GM18505 (cell line): Measurements from ENCODE around the gene SLC47A1.
"Not testable (repeated sequence)": the region's sequence is repeated elsewhere in the genome, so short reads cannot be mapped to it uniquely, and the experiment has no call there.

ENCODE experiments used
- ATAC-seq: cut with Tn5 transposase; IDR thresholded peaks from one replicate; pipeline ENCODE4 v1.9.1; 2021; ENCODE audit not compliant: unreplicated experiment
- POLR2A ChIP-seq: IDR thresholded peaks from 4 replicates; pipeline ENCODE4 v1.6.1; 2011; ENCODE audit warnings: borderline replicate concordance; ENCODE audit not compliant: insufficient read depth, insufficient read length; ENCODE audit errors: extremely low read depth

SLC47A1 gene

DNA sequence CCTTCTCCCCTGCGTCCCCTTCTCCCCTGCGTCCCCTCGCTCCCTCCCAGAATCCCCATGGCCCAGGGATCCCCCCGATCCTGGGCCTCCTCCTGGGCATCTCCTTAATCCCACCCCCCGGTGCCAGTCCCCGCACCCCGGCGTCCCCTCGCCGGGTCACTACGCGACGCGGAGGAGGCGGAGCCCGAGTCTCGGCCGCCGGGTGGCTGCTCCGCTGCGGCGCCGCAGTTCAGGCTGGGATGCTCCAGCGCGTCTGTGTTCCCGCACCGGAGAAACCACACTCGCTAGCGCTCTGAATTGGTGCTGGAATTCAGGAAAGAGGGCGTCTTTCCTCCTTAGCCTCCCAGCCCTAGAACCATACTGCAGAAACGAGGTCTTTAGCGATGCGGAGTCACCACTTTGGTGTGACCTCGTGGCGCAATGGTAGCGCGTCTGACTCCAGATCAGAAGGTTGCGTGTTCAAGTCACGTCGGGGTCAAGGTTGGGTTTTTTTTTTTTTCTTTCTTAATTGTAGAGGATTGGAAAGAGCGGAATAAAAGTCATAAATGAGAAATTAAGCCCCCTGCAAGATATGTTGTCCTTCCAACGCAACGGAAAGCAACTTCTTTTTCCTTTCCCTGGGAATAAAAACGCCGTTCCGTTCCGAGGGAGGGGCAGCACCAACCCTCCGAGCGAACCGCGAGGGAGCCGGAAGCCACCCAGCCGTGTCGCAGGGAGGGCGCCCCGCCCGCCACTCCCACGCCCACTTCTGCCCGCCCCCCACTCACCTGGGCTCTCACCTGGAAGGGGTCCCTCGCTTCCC lies 25.7 kb upstream of the SLC47A1 start:
- no peak for TF ChIP-seq POLR2A
- peak; percentile 73 for ATAC-seq

DNA sequence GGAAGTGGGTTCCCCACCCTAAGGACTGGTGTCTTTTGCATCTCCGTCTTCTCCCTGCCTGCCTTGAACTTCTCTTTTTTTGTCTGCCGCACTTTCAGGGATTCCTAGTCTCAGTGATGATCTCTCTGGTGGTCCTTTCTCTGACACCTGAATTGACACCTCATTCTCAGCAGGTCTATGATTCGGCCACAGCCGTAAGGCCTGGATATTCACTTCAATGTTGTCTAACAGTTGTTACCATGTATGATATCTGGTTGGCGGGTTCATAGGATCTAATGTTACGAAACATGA lies 25.1 kb upstream of the SLC47A1 start:
- no peak for ATAC-seq

DNA sequence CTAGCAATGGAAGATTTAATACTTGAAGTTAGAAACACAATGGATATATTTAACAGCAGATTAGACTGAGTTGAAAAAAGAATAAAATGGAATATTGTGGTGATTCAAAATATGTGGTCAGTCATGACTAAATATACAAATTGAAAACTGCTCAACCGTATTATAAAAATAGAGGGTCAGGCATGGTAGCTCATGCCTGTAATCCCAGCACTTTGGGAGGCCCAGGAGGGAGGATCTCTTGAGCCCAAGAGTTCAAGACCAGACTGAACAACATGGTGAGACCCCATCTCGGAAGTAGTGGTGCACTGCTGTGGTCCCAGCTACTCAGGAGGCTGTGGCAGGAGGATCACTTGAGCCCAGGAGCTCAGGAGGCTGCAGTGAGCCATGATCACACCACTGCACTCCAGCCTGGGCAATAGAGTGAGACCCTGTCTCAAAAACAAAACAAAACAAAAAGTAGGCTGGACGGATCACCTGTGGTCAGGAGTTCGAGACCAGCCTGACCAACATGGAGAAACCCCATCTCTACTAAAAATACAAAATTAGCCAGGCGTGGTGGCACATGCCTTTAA lies 24.3 kb upstream of the SLC47A1 start:
- ATAC-seq = not testable (repeated sequence)

More for the DNA sequence above, 25.1 kb upstream of the SLC47A1 start:
- TF ChIP-seq POLR2A = no peak

DNA sequence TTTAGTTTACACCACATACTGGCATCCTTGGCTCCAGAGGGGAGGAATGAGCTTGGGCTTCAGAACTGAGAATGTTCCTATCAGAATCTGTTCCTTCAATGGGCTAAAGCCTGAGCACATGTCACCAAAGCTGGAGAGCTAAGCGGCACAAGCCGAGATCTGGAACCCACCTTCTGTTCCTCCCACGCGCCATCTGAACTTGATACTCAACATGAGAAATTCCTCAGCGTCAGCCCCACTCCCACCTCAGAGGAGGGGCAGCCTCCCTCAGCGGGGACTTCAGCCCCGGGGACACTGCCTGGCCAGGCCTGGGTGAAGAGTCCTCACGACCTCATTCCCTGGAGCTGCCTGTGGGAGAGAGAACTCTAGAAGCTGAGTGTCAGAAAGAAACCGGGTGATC lies 22.8 kb upstream of the SLC47A1 start:
- ATAC-seq = no peak
- TF ChIP-seq POLR2A = no peak

DNA sequence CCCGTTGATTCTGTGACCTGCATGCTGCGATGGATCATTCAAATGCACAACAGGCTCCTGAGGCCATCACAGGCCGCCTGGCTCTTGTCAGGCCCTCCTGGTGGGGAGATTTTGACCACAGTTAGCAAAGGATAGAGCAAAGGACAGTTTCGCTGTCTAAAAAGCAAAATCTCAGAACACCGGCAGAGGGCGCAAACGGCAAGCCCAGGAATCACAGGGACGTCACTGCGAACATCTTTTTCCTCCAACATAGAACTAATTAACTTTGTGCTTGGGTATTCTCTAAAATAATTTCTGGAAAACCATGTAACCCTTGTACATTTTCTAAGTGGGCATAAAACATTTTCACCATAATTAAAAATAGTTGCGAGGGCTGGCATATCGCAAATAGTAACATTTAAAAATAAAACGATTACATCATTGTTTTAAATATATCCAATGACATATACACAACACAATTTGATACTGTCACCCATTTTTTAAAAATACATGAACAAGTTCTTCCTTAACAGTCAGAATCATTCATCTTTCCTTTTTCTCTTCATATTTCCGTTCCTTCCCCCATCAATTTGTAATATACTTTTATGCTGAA lies 19.7 kb upstream of the SLC47A1 start:
- TF ChIP-seq POLR2A = no peak

DNA sequence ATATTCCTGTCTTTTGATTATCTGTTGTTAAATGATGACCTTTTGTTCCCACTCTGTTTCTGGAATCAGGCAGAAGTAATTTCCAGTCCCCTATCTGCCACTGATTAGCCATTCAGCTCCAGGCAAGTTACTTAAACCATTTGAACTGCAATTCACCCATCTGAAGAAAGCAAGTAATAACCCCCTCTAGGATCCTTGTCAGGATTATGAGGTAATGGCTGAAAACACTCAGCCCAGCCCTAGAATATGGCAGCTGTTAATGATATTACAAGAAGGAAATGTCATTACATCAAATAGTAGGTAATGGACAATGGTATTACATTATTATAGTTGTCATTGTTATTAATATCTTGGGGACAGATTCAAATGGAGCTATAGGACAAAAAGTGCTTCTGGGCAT lies 16.0 kb upstream of the SLC47A1 start:
- TF ChIP-seq POLR2A = no peak
- ATAC-seq = no peak

More for the DNA sequence above, 19.7 kb upstream of the SLC47A1 start:
- ATAC-seq = no peak

DNA sequence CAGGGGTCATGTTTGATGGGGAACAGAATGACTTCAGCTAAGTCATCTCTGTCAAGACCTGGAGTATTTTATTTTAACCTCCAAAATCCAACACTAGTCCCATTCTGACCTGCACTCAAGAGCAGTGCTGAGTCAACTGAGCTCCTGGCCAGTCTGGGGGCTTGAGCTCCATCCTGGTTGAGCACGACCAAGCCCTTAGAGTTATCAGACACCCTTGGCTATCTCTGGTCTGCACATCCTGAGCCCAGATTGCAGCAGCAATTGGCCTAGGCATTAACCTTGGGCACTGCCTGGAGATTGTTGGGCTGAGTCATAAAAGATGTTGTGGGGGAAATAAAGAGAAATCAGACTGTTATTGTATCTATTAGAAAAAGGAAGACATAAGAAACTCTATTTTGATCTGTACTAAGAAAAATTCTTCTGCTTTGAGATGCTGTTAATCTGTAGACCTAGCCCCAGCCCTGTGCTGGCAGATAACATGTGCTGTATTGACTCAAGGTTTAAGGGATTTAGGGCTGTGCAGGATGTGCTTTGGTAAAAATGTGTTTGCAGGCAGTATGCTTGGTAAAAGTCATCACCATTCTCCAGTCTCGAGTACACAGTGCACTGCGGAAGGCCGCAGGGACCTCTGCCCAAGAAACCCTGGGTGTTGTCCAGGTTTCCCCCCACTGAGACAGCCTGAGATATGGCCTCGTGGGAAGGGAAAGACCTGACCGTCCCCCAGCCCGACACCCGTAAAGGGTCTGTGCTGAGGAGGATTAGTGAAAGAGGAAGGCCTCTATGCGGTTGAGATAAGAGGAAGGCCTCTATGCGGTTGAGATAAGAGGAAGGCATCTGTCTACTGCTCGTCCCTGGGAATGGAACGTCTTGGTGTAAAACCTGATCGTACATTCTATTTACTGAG lies 14.0 kb upstream of the SLC47A1 start:
- ATAC-seq = not testable (repeated sequence)

DNA sequence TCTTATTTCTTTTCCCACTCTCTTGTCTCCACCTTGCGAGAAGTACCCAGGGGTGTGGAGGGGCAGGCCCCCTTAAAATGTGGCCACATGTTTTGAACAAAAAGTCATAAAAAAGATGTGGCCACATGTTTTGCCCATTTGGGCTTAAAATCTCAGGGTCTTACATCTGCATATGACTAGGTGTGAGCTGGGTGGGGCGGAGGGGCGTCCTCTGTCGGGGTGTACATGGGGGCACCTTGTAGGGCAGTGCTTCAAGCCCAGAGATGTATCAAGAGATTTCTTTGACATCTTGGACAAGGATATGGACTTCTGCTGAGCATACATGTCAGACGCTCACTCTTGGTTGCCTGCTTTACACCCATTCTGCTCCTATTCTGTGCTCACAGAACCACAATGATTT lies 13.0 kb upstream of the SLC47A1 start:
- no peak for ATAC-seq
- TF ChIP-seq POLR2A = no peak

DNA sequence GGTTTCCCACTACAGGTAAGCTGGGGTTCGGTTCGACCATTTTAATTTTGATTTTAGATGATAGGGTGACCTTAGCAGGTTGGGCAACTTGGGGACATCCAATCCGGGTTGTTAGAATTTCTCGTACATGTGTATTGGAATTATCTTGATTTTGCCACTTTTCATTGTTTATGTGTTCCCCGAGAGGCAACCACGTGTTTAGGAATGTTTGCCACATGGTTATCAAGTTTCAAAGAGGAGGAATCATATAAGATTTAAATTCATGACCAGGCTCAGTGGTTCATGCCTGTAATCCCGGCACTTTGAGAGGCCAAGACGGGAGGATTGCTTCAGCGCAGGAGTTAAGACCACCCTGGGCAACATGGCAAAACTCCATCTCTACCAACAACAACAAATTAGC lies 10.0 kb upstream of the SLC47A1 start:
- no peak for ATAC-seq
- TF ChIP-seq POLR2A = no peak

DNA sequence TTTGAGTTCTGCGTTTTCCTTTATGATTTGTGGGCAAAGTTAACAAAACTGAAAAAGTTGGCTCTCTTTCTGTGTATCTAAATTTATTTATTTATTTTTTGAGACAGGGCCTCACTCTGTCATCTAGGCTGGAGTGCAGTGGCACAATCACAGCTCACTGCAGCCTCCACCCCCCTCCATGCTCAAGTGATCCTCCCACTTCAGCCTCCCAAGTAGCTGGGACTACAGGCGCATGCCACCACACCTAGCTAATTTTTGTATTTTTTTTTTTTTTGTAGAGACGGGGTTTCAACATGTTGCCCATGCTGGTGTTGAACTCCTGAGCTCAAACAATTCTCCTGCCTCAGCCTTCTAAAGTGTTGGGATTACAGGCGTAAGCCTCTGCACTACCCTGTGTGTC lies 6.7 kb upstream of the SLC47A1 start:
- ATAC-seq = not testable (repeated sequence)

DNA sequence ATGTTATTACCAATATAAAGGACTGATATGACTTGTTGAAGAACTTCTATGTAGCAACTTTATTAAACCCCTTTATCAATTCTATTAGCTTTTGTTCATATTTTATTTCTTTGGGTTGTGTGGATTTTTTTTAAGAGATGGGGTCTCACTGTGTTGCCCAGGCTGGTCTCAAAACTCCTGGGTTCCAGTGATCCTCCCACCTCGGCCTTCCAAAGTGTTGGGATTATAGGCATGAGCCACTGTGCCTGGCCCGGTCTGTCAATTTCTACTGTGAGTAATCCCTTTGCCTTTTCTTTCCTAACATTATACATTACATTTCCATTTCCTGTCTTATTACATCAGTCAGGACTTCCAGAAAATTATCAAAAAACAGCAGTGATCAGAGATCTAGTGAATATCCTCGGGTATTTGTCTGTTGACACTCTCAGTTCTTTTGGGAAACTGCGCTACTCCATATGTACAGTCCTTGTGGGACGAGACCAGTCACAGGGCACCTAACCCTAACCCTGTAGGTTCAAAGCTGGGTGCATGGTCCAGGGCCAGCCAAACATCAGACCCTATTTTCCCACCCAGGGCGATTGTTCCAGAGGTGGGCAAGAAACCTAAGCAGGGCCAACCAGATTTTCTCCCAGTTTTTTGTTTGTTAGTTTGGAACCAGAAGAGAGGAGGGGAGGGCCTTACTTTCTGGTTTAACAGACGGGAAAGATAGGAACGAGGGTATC lies 1.7 kb upstream of the SLC47A1 start:
- ATAC-seq = no peak
- TF ChIP-seq POLR2A = no peak

DNA sequence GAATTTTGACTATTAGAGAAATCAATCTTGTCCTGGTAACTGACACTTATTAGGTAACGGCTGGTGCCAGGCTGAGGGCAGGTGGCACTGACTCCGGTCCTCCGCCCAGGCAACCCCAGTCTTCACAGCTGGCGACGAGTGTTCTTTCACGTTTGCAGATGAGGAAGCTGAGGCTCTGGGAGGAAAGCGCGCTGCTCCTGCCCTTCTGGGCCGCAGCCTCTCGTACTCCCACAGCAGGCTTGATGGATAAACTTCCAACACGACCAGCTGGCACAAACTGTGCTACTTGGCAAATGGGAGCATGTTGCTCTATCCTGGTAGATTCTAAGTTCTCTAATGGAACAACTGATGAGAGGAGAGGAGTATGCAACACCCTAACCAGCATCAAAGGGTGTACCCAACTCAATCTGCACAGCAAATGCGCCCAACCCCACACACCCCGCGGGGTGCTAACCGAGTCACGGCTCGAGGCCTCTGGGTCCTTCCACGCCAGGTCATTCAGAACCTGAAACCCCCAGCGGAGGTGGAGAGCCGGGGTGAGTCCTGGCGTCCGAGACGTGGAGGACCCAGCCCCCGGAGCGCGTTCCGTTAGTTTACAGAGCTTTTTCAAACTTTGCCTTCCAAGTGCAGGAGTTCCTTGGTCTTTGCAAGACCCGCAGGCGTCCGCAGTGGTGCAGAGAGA lies 477 bp upstream of the SLC47A1 start:
- no peak for ATAC-seq
- no peak for TF ChIP-seq POLR2A
